ENCODE results near the gene COL5A3.

COL5A3 gene

GRCh38 chr19:9917321-9917720 lies 93.0 kb downstream of the COL5A3 start:
- DNase-seq (ENCODE audit: insufficient read length, low spot score) (peak; percentile 93), FAIRE-seq (peak; percentile 68)
- no peak for TF ChIP-seq POLR2A (IDR thresholded peaks at IDR 0.05; ENCODE audit: low read depth, low read length)

- FAIRE-seq, result no peak
- DNase-seq (ENCODE audit: insufficient read length, low spot score), result no peak
- no peak for TF ChIP-seq POLR2A (IDR thresholded peaks at IDR 0.05; ENCODE audit: low read depth, low read length)
Measured at GRCh38 chr19:9916719-9917118, 93.6 kb downstream of the COL5A3 start.

GRCh38 chr19:9914315-9915207 lies 95.7 kb downstream of the COL5A3 start:
- TF ChIP-seq POLR2A (IDR thresholded peaks at IDR 0.05; ENCODE audit: low read depth, low read length), result no peak
- FAIRE-seq, result no peak
- peak; percentile 92 for DNase-seq (ENCODE audit: insufficient read length, low spot score)

GRCh38 chr19:9914001-9914314 lies 96.3 kb downstream of the COL5A3 start:
- FAIRE-seq, result no peak
- DNase-seq (ENCODE audit: insufficient read length, low spot score), result no peak
- no peak for TF ChIP-seq POLR2A (IDR thresholded peaks at IDR 0.05; ENCODE audit: low read depth, low read length)

GRCh38 chr19:9913237-9914000 lies 96.9 kb downstream of the COL5A3 start:
- FAIRE-seq (no peak), DNase-seq (ENCODE audit: insufficient read length, low spot score) (no peak)
- TF ChIP-seq POLR2A (IDR thresholded peaks at IDR 0.05; ENCODE audit: low read depth, low read length), result no peak

- TF ChIP-seq POLR2A (IDR thresholded peaks at IDR 0.05; ENCODE audit: low read depth, low read length), result no peak
- DNase-seq (ENCODE audit: insufficient read length, low spot score), result no peak
- FAIRE-seq, result no peak
Measured at GRCh38 chr19:9912551-9913236, 97.6 kb downstream of the COL5A3 start.

- DNase-seq (ENCODE audit: insufficient read length, low spot score) (no peak), FAIRE-seq (no peak)
- no peak for TF ChIP-seq POLR2A (IDR thresholded peaks at IDR 0.05; ENCODE audit: low read depth, low read length)
Measured at GRCh38 chr19:9911524-9912185, 98.6 kb downstream of the COL5A3 start.

GRCh38 chr19:9910625-9911024 lies 99.7 kb downstream of the COL5A3 start:
- no peak for TF ChIP-seq POLR2A (IDR thresholded peaks at IDR 0.05; ENCODE audit: low read depth, low read length)
- no peak for DNase-seq (ENCODE audit: insufficient read length, low spot score)
- FAIRE-seq, result no peak

Measured in H54 (cell line).